Cardiac muscle cell (in vitro differentiated cells and primary cell): ENCODE data around the gene AVL9. TPM values are rescaled to one million over a fixed set of nuclear protein-coding genes. Genes with fewer than 3 reads are reported as not detected.

Source experiments
- DNase-seq, 2 donors: peaks; one replicate each; pipeline versions ENCODE4 v3.0.0 to v3.0.0-alpha.2; 2010 to 2017; ENCODE audit warnings: low read depth in 1 of 2, low spot score in 1 of 2
- H3K27ac ChIP-seq: fragments of 200-600 bp; sonication (generic); 2 replicates; pipeline ENCODE4 v1.5.1; 2016
- H3K27me3 ChIP-seq: fragments of 200-600 bp; sonication (generic); 2 replicates; pipeline ENCODE4 v1.6.0; 2016; ENCODE audit warnings: control low read depth
- H3K36me3 ChIP-seq: fragments of 200-600 bp; sonication (generic); 2 replicates; pipeline ENCODE4 v1.5.1; 2016; ENCODE audit warnings: control low read depth
- H3K4me1 ChIP-seq: fragments of 200-600 bp; sonication (generic); 2 replicates; pipeline ENCODE4 v1.8.1; 2017; ENCODE audit warnings: low read depth, mild to moderate bottlenecking, mixed run types
- H3K4me3 ChIP-seq: fragments of 200-600 bp; sonication (generic); 2 replicates; pipeline ENCODE4 v1.5.1; 2016; ENCODE audit warnings: mild to moderate bottlenecking
- H3K9me3 ChIP-seq: fragments of 200-600 bp; sonication (generic); 2 replicates; pipeline ENCODE4 v1.5.1; 2017; ENCODE audit warnings: low read depth, mild to moderate bottlenecking, control low read depth
- polyA plus RNA-seq: library from polyadenylated mRNA; unstranded; fragments of >200 nt; fragmentation: Nextera tagmentation; extraction: Ambion mirVana; gene quantifications from 2 replicates; pipeline ENCODE4 v1.2.1, GENCODE V29; 2016
- total RNA-seq: library from RNA; depleted of rRNA; stranded (reverse); fragments of >200 nt; gene quantifications from 2 replicates; pipeline ENCODE4 v1.2.3, GENCODE V29; 2016
- TF ChIP-seq, protein P1 (sequence below): IDR thresholded peaks from 2 replicates; pipeline ENCODE4 v1.5.1; 2012; ENCODE audit warnings: low read depth, mild to moderate bottlenecking, low read length

Gene AVL9
- total and polyA plus RNA-seq, 2 experiments from 2014 or later, result 12.7 to 19.9 TPM

DNA sequence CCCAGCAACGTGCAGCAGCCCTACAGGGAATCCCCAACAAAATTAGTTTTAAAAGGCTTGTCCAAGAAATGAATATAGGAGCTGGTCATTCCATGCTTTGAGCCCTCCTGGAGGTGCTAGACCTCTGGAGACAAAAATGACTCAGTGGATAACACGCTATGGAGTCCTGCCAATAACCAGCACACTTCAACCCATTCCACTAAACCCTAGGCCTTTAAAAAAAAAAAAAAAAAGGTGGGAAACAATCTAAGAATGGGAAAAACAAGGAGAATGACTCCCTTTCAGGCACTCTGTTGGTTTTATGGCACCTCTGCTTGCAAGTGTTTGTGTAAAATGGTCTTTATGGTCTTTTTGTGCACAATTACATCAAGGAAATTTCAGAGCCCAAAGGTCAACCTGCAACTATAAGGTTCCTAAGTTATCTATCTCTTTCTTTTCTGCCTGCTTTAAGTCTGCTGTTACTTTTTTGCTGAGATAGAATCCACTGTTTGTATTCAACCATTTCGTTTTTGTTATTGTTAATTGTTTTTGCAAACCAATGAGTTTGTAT is 21.3 kb downstream of the AVL9 start:
- Histone ChIP-seq H3K27ac (no peak overlapping the region), H3K4me3 (no peak overlapping the region), H3K36me3 (no peaks in the 10 kb centered on the region), H3K4me1 (no peaks in the 10 kb centered on the region), H3K27me3 (no peaks in the 10 kb centered on the region), H3K9me3 (no peaks in the 10 kb centered on the region)
- peak in 1 of 2 donors; percentile 36 for DNase-seq
- TF ChIP-seq, protein P1, sequence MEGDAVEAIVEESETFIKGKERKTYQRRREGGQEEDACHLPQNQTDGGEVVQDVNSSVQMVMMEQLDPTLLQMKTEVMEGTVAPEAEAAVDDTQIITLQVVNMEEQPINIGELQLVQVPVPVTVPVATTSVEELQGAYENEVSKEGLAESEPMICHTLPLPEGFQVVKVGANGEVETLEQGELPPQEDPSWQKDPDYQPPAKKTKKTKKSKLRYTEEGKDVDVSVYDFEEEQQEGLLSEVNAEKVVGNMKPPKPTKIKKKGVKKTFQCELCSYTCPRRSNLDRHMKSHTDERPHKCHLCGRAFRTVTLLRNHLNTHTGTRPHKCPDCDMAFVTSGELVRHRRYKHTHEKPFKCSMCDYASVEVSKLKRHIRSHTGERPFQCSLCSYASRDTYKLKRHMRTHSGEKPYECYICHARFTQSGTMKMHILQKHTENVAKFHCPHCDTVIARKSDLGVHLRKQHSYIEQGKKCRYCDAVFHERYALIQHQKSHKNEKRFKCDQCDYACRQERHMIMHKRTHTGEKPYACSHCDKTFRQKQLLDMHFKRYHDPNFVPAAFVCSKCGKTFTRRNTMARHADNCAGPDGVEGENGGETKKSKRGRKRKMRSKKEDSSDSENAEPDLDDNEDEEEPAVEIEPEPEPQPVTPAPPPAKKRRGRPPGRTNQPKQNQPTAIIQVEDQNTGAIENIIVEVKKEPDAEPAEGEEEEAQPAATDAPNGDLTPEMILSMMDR, result no peak

DNA sequence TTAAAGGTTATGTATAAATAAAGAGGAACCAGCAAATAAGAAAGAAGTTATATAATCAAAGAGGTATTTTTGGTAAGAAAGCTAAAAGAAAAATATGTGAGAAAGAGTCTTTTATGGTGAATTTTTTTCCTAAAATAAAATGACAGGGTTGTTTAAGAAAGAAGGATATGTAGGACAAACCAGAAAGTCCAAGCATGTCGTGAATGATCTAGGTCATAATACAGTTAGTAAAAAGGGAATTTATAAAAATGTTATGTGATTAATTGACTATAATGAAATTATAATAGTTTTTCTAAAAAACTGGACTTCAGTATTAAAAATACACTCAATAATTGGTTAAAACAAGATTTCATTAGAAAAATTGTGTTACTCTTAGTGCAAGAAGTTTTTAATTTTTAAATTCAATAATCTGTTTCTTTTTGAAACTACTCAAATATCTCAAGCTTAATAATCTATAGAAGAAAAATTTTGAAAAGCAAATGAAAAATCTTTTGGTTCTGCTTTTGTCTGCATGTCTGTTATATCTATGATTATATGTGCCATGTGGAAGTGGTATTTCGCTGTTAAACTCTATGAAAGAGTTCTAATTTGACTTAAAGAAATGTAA is 23.3 kb downstream of the AVL9 start:
- Histone ChIP-seq H3K9me3 (no peaks in the 10 kb centered on the region), H3K4me1 (no peaks in the 10 kb centered on the region), H3K36me3 (no peaks in the 10 kb centered on the region), H3K27ac (no peak overlapping the region), H3K4me3 (no peak overlapping the region), H3K27me3 (no peaks in the 10 kb centered on the region)
- TF ChIP-seq, protein P1, result no peak
- DNase-seq, result peak; percentile 48 to 56

DNA sequence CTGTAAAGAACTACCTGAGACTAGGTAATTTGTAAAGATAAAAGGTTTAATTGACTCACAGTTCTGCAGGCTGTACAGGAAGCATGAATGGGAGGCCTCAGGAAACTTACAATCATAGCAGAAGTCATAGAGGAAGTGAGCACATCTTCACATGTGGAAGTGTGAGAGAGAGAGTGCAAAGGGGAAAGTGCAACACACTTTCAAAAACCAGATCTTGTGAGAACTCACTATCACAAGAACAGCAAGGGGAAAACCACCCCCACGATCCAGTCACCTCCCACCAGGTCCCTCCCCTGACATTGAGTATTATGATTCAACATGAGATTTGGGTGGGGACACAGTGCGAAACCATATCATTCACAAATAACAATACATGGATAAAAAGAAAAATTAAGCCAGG is 24.5 kb downstream of the AVL9 start:
- no peaks in the 10 kb centered on the region for H3K36me3 ChIP-seq
- no peak overlapping the region for H3K27ac ChIP-seq
- no peaks in the 10 kb centered on the region for H3K4me1 ChIP-seq
- no peak overlapping the region for H3K4me3 ChIP-seq
- no peaks in the 10 kb centered on the region for H3K9me3 ChIP-seq
- TF ChIP-seq, protein P1, result no peak
- H3K27me3 ChIP-seq, result no peaks in the 10 kb centered on the region
- DNase-seq, result no peak

DNA sequence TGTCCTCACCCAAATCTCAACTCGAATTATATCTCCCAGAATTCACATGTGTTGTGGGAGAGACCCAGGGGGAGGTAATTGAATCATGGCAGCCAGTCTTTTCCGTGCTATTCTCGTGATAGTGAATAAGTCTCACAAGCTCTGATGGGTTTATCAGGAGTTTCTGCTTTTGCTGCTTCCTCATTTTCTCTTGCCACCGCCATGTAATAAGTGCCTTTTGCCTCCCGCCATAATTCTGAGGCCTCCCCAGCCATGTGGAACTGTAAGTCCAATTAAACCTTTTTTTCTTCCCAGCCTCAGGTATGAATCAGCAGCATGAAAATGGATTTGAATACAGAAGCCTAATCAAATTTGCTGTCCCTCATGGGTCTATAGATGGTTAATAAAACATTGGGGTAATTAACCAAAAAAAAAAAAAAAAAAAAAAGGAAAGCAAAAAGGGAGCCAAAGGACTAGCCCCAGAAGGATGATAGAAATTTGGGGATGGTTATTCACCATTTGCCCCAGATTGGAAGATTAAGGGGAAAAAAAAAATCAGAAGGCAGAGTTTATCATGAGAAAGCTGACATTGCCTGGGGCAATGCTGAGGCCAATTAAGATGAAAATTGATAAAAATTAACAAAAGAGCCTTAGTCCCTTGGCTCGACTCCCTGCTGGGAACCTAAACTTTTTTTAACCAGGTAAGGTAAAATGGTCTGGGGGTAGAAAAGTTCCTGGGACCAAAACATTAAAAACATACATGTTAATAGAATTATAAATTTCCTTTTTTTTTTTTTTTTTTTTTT is 27.6 kb downstream of the AVL9 start:
- H3K27ac ChIP-seq, result no peak overlapping the region
- DNase-seq, result no peak
- TF ChIP-seq, protein P1, result no peak
- H3K4me1 ChIP-seq, result no peaks in the 10 kb centered on the region
- H3K36me3 ChIP-seq, result peaks cover 3% of the 10 kb centered on the region
- no peak overlapping the region for H3K4me3 ChIP-seq
- no peaks in the 10 kb centered on the region for H3K27me3 ChIP-seq
- H3K9me3 ChIP-seq, result no peaks in the 10 kb centered on the region

DNA sequence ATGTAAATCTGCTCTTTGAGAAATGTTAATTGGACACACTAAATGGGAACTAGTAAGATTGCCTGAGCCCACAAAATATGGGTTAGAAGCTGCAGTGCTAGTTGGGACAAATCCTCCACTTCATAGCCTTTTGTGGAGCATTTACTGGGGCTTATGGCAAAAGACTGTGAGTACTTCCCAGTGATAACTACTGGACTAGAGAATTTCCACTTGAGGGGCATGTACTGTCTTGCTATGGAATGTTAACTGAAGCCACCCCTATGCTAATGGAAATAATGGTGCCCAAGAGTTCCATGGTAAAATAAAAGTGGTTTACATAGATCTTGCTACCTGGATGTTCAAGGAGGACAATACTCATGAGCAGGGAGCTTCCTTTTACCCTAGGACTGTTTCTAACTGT is 29.3 kb downstream of the AVL9 start:
- no peak overlapping the region for H3K4me3 ChIP-seq
- peaks cover 3% of the 10 kb centered on the region for H3K36me3 ChIP-seq
- no peaks in the 10 kb centered on the region for H3K27me3 ChIP-seq
- TF ChIP-seq, protein P1, result no peak
- H3K4me1 ChIP-seq, result no peaks in the 10 kb centered on the region
- no peak for DNase-seq
- no peaks in the 10 kb centered on the region for H3K9me3 ChIP-seq
- no peak overlapping the region for H3K27ac ChIP-seq
